Fibroblast of lung (primary cell): Measurements from ENCODE around the gene TTC32.

Experiments used
- EZH2 ChIP-seq: IDR thresholded peaks from 2 replicates; pipeline ENCODE4 v1.5.1; 2012; ENCODE audit warnings: low read length, control low read depth, mild to moderate bottlenecking; ENCODE audit errors: missing control alignments
- TF ChIP-seq, protein P1 (sequence below), 2 donors: IDR thresholded peaks in 1 of 2; conservative IDR thresholded peaks in 1 of 2; 1 replicate in 1 of 2; 2 replicates in 1 of 2; pipeline ENCODE4 v1.5.1; 2011 to 2012; ENCODE audit warnings: low read length in 2 of 2, control low read depth in 1 of 2, inconsistent platforms in 1 of 2, low read depth in 1 of 2, mild to moderate bottlenecking in 1 of 2

DNA sequence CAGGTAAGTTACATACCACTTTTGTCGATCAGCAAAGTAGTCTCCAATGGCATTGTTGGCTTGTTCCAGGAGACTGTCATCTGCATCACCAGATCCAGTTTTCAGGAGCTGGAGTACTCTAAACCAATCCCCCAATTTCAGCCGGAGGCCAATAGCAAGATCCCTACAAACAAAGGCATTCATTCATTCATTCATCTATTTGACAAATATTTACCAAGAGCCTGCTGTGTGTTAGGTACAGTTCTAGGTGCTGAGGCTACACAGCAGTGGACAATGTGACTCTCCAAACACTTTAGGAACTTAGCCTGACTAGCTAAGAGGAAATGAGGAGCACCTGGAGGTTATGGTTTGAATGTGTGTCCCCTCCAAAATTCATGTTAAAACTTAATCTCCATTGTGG lies 34.4 kb upstream of the TTC32 start:
- TF ChIP-seq, protein P1, sequence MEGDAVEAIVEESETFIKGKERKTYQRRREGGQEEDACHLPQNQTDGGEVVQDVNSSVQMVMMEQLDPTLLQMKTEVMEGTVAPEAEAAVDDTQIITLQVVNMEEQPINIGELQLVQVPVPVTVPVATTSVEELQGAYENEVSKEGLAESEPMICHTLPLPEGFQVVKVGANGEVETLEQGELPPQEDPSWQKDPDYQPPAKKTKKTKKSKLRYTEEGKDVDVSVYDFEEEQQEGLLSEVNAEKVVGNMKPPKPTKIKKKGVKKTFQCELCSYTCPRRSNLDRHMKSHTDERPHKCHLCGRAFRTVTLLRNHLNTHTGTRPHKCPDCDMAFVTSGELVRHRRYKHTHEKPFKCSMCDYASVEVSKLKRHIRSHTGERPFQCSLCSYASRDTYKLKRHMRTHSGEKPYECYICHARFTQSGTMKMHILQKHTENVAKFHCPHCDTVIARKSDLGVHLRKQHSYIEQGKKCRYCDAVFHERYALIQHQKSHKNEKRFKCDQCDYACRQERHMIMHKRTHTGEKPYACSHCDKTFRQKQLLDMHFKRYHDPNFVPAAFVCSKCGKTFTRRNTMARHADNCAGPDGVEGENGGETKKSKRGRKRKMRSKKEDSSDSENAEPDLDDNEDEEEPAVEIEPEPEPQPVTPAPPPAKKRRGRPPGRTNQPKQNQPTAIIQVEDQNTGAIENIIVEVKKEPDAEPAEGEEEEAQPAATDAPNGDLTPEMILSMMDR (conservative IDR thresholded peaks at IDR 0.05 in 1 of 2, IDR thresholded peaks at IDR 0.05 in 1 of 2; ENCODE audit: low read depth in 1 of 2, low read length in 2 of 2): no peak
- TF ChIP-seq EZH2: no peak
